Measurements from ENCODE around the gene WASF3. TPM values are rescaled to one million over a fixed set of nuclear protein-coding genes. Genes with fewer than 3 reads are reported as not detected.

Gene WASF3
- total and polyA plus RNA-seq, 2 donors from 2014 or later: 3.7 to 18.5 TPM

DNA sequence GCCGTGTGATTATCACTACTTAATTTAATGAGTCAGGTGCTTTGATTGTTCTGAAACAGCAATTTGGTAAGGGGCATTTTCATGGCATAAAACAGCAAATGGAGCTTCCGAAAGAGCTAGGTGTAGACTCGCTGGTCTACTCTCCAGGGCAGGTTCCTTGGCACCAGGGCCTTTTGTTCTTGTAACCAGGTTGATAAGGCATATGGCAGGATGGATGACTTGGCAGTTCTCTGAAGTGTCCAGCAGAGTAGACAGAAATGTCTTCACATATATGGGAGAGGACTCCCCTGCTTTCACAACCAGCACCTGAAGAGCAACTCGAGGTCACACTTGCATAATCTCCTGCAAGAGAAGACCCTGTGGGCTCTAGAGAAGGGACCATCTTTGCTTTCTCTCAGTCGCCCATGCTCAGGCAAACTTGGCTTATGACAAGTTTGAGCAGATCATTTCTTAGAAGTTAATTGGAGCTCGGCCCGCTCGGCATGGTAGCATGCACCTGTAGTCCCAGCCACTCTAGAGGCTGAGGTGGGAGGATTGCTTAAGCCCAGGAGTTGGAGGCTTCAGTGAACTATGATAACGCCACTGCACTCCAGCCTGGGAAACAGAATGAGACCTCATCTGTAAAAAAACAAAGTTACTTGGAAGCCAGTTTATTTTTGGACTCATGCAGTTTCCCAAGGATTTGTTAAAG, 23.3 kb upstream of the WASF3 start:
- no peak for TF ChIP-seq CTCF (IDR thresholded peaks at IDR 0.05; ENCODE audit: borderline replicate concordance, extremely low read depth, insufficient read depth)
- Histone ChIP-seq H3K9me3 (ENCODE audit: control insufficient read depth in 2 of 3, insufficient read depth in 1 of 3, low read length in 3 of 3) (no peaks in the 10 kb centered on the region), H3K9ac (ENCODE audit: low read length in 3 of 3) (no peak overlapping the region), H3K4me1 (ENCODE audit: control insufficient read depth in 2 of 3, insufficient read depth in 2 of 3, low read depth in 1 of 3, low read length in 3 of 3) (no peaks in the 10 kb centered on the region), H3K27ac (ENCODE audit: low read depth in 2 of 2, low read length in 2 of 2) (no peak overlapping the region), H3K36me3 (ENCODE audit: control insufficient read depth in 2 of 3, insufficient read depth in 3 of 3, low read length in 3 of 3) (no peaks in the 10 kb centered on the region), H3K27me3 (ENCODE audit: control insufficient read depth, insufficient read depth, low read length) (no peaks in the 10 kb centered on the region), H3K4me3 (ENCODE audit: low read length in 3 of 3) (no peak overlapping the region)
- intact Hi-C loops (cut with DNase I): no loop called here
- FAIRE-seq (no peak), DNase-seq (no peak)

DNA sequence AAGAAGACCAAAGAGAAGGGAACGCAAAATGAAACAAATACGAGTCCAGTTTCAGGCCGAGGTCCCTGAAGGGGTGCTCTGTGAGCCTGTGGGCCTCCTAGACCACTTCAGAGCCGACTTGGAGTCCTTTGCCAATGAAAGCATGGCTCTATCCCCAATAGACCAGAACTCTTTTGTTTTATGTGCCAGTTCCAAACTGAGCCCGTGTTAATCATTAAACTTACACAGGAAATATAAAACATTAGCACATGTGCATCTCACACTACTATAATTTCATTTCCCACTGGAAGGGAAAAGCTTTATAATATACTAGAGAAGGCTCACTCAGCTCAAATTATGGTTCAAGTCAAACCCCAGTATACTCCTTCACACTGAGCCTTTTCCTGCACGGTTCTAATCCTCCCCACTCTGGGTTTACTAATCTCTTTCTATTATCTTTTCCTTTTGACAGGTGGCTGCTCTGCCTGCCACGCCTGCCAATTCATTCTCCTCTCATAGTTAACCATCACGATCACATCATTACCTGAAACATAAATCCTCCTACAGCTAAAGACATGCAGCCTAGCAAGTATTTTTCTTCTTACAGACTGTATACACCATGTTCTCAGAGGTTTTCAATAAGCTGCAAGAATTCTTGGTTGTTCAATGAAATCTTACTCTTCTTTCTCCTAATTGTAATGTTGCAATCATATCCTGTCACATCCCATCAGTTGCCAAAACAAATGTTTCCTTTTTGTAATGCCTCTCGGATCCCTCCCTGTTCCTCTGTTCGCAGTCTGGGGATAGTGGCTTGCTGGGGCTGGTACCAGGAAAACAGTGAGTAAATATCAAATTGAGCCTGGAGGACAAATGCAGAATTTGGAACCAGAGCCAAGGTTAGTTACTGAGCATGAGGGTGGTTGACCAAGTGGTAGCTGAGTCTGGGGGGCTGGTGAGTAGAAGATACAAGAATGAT, 18.8 kb upstream of the WASF3 start:
- peak in 2 of 5 donors; percentile 54 to 55 for DNase-seq
- H3K9ac ChIP-seq (ENCODE audit: low read length in 3 of 3): no peak overlapping the region
- H3K27ac ChIP-seq (ENCODE audit: low read depth in 2 of 2, low read length in 2 of 2): no peak overlapping the region
- no peaks in the 10 kb centered on the region for H3K9me3 ChIP-seq (ENCODE audit: control insufficient read depth in 2 of 3, insufficient read depth in 1 of 3, low read length in 3 of 3)
- H3K27me3 ChIP-seq (ENCODE audit: control insufficient read depth, insufficient read depth, low read length): no peaks in the 10 kb centered on the region
- FAIRE-seq: no peak
- no peak overlapping the region for H3K4me3 ChIP-seq (ENCODE audit: low read length in 3 of 3)
- intact Hi-C loops (cut with DNase I): no loop called here
- no peak for TF ChIP-seq CTCF (IDR thresholded peaks at IDR 0.05; ENCODE audit: borderline replicate concordance, extremely low read depth, insufficient read depth)
- no peaks in the 10 kb centered on the region for H3K4me1 ChIP-seq (ENCODE audit: control insufficient read depth in 2 of 3, insufficient read depth in 2 of 3, low read depth in 1 of 3, low read length in 3 of 3)
- H3K36me3 ChIP-seq (ENCODE audit: control insufficient read depth in 2 of 3, insufficient read depth in 3 of 3, low read length in 3 of 3): no peaks in the 10 kb centered on the region

DNA sequence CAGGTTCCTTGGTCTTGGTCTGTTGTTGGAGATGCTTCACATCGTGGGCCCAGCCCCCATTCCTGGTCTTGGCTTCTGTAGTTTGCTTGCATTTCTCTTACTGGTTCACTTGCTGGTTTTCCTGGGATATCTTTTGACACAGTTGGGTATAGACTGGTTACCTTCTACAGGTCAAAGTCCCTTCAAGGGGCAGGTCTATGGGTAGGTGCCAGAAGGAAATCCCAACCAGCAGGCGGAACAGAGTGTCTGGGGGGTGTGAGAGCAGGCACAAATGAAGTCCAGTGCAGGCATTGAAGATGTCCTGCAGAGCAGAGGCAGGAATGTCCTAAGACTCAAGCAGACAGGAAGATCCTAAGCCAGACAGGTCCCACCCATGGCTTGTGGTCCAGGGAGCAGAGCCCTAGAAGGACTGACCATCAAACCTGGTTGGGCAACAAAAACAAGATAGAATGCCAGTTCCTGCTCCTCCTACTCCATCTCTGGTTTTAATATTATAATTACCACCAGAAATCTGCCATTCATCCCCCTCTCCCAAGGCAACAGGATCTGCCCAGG, 17.7 kb upstream of the WASF3 start:
- Histone ChIP-seq H3K4me3 (ENCODE audit: low read length in 3 of 3) (no peak overlapping the region), H3K9ac (ENCODE audit: low read length in 3 of 3) (no peak overlapping the region), H3K27me3 (ENCODE audit: control insufficient read depth, insufficient read depth, low read length) (no peaks in the 10 kb centered on the region), H3K4me1 (ENCODE audit: control insufficient read depth in 2 of 3, insufficient read depth in 2 of 3, low read depth in 1 of 3, low read length in 3 of 3) (no peaks in the 10 kb centered on the region), H3K9me3 (ENCODE audit: control insufficient read depth in 2 of 3, insufficient read depth in 1 of 3, low read length in 3 of 3) (no peaks in the 10 kb centered on the region), H3K36me3 (ENCODE audit: control insufficient read depth in 2 of 3, insufficient read depth in 3 of 3, low read length in 3 of 3) (no peaks in the 10 kb centered on the region), H3K27ac (ENCODE audit: low read depth in 2 of 2, low read length in 2 of 2) (no peak overlapping the region)
- FAIRE-seq (no peak), DNase-seq (no peak)
- TF ChIP-seq CTCF (IDR thresholded peaks at IDR 0.05; ENCODE audit: borderline replicate concordance, extremely low read depth, insufficient read depth): no peak
- intact Hi-C loops (cut with DNase I): no loop called here
